IPS-NIHi7 (cell line): ENCODE results near the gene SPAG7.

Experiments used
- DNase-seq: peaks from one replicate; pipeline ENCODE4 v3.0.0; 2012; ENCODE audit warnings: mixed read lengths; ENCODE audit errors: extremely low spot score

The SPAG7 gene

GRCh38 chr17:4950075-4950745 is 17.4 kb downstream of the SPAG7 start:
- DNase-seq, result no peak

- peak; percentile 80 for DNase-seq
Measured at GRCh38 chr17:4949321-4950074, 18.1 kb downstream of the SPAG7 start.

- peak; percentile 86 for DNase-seq
Measured at GRCh38 chr17:4948931-4949320, 18.7 kb downstream of the SPAG7 start.

GRCh38 chr17:4948166-4948930 is 19.3 kb downstream of the SPAG7 start, which contains the start of gene PFN1:
PFN1 (minus strand) TSS chr17:4948530; CDS start chr17:4948394, 136 bp downstream.
- peak; percentile 78 for DNase-seq

- DNase-seq, result peak; percentile 51
Measured at GRCh38 chr17:4947411-4948165, 20.0 kb downstream of the SPAG7 start.

- DNase-seq, result no peak
Measured at GRCh38 chr17:4947010-4947410, 20.6 kb downstream of the SPAG7 start.

GRCh38 chr17:4946312-4946976 is 21.2 kb downstream of the SPAG7 start:
- no peak for DNase-seq

- no peak for DNase-seq
Measured at GRCh38 chr17:4945944-4946280, 21.7 kb downstream of the SPAG7 start.

GRCh38 chr17:4945176-4945943 is 22.3 kb downstream of the SPAG7 start:
- DNase-seq, result peak; percentile 43

- no peak for DNase-seq
Measured at GRCh38 chr17:4944554-4945175, 23.0 kb downstream of the SPAG7 start.

GRCh38 chr17:4944163-4944553 is 23.5 kb downstream of the SPAG7 start:
- no peak for DNase-seq

- DNase-seq, result no peak
Measured at GRCh38 chr17:4942760-4943508, 24.7 kb downstream of the SPAG7 start.

- no peak for DNase-seq
Measured at GRCh38 chr17:4941319-4941610, 26.4 kb downstream of the SPAG7 start.

- peak; percentile 76 for DNase-seq
Measured at GRCh38 chr17:4940555-4941318, 26.9 kb downstream of the SPAG7 start.

GRCh38 chr17:4939796-4940554 is 27.6 kb downstream of the SPAG7 start, which contains the start of the genes RNF167 and SLC25A11:
RNF167 (plus strand) TSS chr17:4940268; CDS start chr17:4940910, 642 bp downstream.
SLC25A11 (minus strand) TSS chr17:4940046; CDS start chr17:4939910, 136 bp downstream.
- peak; percentile 96 for DNase-seq

GRCh38 chr17:4939546-4939795 is 28.1 kb downstream of the SPAG7 start:
- DNase-seq, result peak; percentile 26

- DNase-seq, result no peak
Measured at GRCh38 chr17:4938688-4939545, 28.7 kb downstream of the SPAG7 start.
